22Rv1 (cell line): Measurements from ENCODE around the gene RGS7.

Experiments
- H3K27ac ChIP-seq: fragments of 450-650 bp; 2 replicates; pipeline ENCODE4 v1.5.1; 2017
- CTCF ChIP-seq: fragments of 450-650 bp; IDR thresholded peaks from 2 replicates; pipeline ENCODE4 v1.5.1; 2017; ENCODE audit warnings: mild to moderate bottlenecking
- ZFX ChIP-seq: fragments of 450-650 bp; IDR thresholded peaks from 2 replicates; pipeline ENCODE4 v1.6.1; 2017; ENCODE audit warnings: antibody characterized with exemption, borderline replicate concordance

RGS7 gene

DNA sequence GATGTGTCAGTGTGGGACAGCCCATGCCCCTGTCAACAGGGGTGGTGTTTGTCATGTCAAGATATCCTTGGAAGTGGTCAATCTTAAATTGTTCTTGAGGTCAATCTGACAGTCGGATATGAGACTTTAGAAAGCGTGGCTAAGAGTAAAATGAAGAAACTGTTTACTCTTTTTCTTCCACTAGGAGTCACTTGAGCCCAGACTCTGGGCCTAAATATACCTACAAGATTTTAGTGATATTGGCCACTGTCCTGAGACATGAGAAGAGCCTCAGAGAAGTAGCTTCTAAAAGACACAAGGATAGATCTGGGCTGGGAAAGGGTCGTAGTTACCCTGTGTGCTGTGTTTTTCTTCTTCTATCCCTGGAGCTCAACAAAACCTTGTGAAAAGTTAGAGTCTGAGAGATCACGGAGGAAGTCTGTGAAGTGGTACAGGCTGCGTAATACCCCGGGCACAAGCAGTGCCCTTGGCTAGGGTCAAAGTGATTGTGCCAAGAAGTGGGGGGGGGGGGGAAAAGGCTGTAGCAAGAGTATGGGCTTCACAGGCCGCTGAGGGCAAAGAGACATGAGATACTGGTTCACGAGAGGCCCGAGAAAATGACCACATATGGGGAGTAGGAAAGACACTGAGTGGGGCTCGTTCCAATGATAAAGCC lies 389.8 kb downstream of the RGS7 start:
- H3K27ac ChIP-seq: no peak overlapping the region
- TF ChIP-seq ZFX (no peak), CTCF (no peak; the same call in 1 of the 2 replicates)

- TF ChIP-seq CTCF (no peak), ZFX (no peak)
- no peak overlapping the region for H3K27ac ChIP-seq
These were observed 391.4 kb downstream of the RGS7 start for GRCh38 chr1:240965581-240966091.

DNA sequence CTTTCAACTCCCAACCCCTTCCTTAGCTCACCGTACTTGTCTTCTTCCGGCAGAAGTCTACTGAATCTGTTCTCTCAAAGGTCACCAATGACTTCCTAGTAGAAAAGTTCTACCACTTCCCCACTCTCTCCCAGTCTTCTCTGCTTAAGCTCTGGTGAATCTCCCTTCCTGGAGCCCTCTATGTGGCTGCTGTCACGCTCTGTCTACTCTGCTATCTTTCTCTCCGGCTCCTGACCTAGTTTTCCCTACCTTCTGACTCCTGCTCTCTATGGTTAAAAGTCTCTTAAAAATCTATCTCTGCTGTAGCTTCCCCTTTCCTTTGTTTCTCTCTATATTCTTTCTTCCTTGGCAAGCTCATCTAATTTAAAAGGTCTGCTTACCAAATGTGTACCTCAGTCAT lies 394.9 kb downstream of the RGS7 start:
- TF ChIP-seq CTCF: no peak
- no peak for TF ChIP-seq ZFX
- no peak overlapping the region for H3K27ac ChIP-seq

- H3K27ac ChIP-seq: no peak overlapping the region
These were observed 400.6 kb downstream of the RGS7 start for GRCh38 chr1:240956424-240956823.

GRCh38 chr1:240956020-240956419 lies 401.0 kb downstream of the RGS7 start:
- no peak for TF ChIP-seq CTCF
- no peak for TF ChIP-seq ZFX
- H3K27ac ChIP-seq: no peak overlapping the region

More at GRCh38 chr1:240956424-240956823, 400.6 kb downstream of the RGS7 start:
- TF ChIP-seq CTCF: no peak
- no peak for TF ChIP-seq ZFX

DNA sequence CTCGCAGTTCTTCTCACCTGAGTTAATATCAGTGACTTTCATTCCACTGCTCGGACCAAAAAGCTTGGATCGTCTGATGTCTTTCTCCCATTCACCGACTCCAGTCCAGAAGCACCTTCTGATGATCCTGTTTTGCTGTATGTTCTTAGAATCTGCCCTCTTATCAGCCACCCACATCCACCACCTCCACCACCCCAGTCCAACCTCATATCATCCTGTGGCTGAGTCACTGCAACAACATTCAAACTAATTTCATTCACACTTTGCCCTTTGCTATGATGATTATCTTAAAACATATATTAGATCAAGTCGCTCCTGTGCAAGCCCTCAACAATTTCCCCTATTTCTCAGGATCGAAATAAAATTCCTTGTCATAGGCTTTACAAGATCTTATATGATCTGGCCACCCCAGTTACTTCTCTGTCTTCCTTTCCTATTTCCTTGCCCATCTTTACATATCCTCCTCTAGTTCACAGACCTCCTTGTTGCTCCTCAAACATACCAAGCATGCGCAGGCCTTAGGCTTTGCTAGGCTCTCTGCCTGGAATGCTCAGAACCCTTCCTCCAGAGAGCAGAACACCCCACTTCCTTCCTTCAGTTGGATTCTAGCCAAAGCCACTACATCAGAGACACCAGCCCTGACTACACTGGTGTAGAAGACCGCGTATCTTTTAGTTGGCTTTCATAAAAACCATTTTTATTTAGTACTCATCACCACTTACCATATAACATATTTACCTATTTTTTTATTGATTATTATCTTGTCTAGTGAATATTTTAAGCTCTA lies 409.4 kb downstream of the RGS7 start:
- H3K27ac ChIP-seq: no peak overlapping the region
- TF ChIP-seq CTCF (no peak), ZFX (no peak)

DNA sequence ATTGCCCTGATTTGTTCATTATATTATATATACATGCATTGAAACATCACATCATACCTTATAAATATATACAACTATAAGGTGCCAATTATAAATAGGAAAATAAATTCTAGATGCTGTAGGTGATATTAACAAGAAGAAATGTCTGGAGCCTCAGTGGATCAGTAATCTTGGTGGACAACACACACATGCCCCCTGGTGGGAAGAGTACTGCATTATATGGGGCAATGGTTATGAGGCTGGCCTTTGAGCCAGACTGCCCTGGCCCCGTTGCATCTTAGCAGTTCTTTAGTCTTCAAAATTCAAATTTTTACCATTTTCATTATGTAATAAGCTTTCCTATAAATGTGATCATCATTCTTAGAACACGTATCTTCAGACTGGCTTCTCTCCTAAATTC lies 410.1 kb downstream of the RGS7 start:
- no peak overlapping the region for H3K27ac ChIP-seq
- TF ChIP-seq CTCF (peak; percentile 84), ZFX (no peak)
